ENCODE measurements around the gene MARVELD1.

Gene MARVELD1

GRCh38 chr10:97711640-97712572 is 1.6 kb upstream of the MARVELD1 start:
- H3K4me1 ChIP-seq (ENCODE audit: control insufficient read depth, insufficient read depth, low read length, poor library complexity, severe bottlenecking) = peaks cover 5% of the 10 kb centered on the region
- no peak for DNase-seq
- H3K27me3 ChIP-seq (replicated peaks; ENCODE audit: control insufficient read depth, insufficient read depth, low read length, poor library complexity, severe bottlenecking) = peaks cover 3% of the 10 kb centered on the region
- no peak overlapping the region for H3K4me3 ChIP-seq (ENCODE audit: insufficient read depth, low read depth, low read length, poor library complexity, severe bottlenecking)
- no peaks in the 10 kb centered on the region for H3K36me3 ChIP-seq (ENCODE audit: control insufficient read depth, insufficient read depth, low read length)
- H3K27ac ChIP-seq (ENCODE audit: insufficient read depth, low read length, poor library complexity, severe bottlenecking) = no peak overlapping the region
- no peaks in the 10 kb centered on the region for H3K9me3 ChIP-seq (ENCODE audit: control insufficient read depth, low read length)

- Histone ChIP-seq H3K4me1 (ENCODE audit: control insufficient read depth, insufficient read depth, low read length, poor library complexity, severe bottlenecking) (peaks cover 5% of the 10 kb centered on the region), H3K9me3 (ENCODE audit: control insufficient read depth, low read length) (no peaks in the 10 kb centered on the region)
Measured at GRCh38 chr10:97713826-97714400, 383 bp downstream of the MARVELD1 start.

GRCh38 chr10:97714401-97715258 is 1.1 kb downstream of the MARVELD1 start:
- H3K4me3 ChIP-seq (ENCODE audit: insufficient read depth, low read depth, low read length, poor library complexity, severe bottlenecking) = peak overlapping the region; percentile 83
- no peaks in the 10 kb centered on the region for H3K36me3 ChIP-seq (ENCODE audit: control insufficient read depth, insufficient read depth, low read length)
- H3K27ac ChIP-seq (ENCODE audit: insufficient read depth, low read length, poor library complexity, severe bottlenecking) = no peak overlapping the region
- DNase-seq = no peak
- no peaks in the 10 kb centered on the region for H3K9me3 ChIP-seq (ENCODE audit: control insufficient read depth, low read length)
- peaks cover 5% of the 10 kb centered on the region for H3K4me1 ChIP-seq (ENCODE audit: control insufficient read depth, insufficient read depth, low read length, poor library complexity, severe bottlenecking)
- H3K27me3 ChIP-seq (replicated peaks; ENCODE audit: control insufficient read depth, insufficient read depth, low read length, poor library complexity, severe bottlenecking) = no peaks in the 10 kb centered on the region

More at GRCh38 chr10:97713826-97714400, 383 bp downstream of the MARVELD1 start:
- no peak overlapping the region for H3K27ac ChIP-seq (ENCODE audit: insufficient read depth, low read length, poor library complexity, severe bottlenecking)
- H3K4me3 ChIP-seq (ENCODE audit: insufficient read depth, low read depth, low read length, poor library complexity, severe bottlenecking) = peak overlapping the region; percentile 83
- no peaks in the 10 kb centered on the region for H3K27me3 ChIP-seq (replicated peaks; ENCODE audit: control insufficient read depth, insufficient read depth, low read length, poor library complexity, severe bottlenecking)
- DNase-seq = peak; percentile 43 to 49 (median 46)
- H3K36me3 ChIP-seq (ENCODE audit: control insufficient read depth, insufficient read depth, low read length) = no peaks in the 10 kb centered on the region

GRCh38 chr10:97715259-97715874 is 1.8 kb downstream of the MARVELD1 start:
- H3K27ac ChIP-seq (ENCODE audit: insufficient read depth, low read length, poor library complexity, severe bottlenecking) = no peak overlapping the region
- no peak overlapping the region for H3K4me3 ChIP-seq (ENCODE audit: insufficient read depth, low read depth, low read length, poor library complexity, severe bottlenecking)
- peaks cover 5% of the 10 kb centered on the region for H3K4me1 ChIP-seq (ENCODE audit: control insufficient read depth, insufficient read depth, low read length, poor library complexity, severe bottlenecking)
- DNase-seq = no peak
- no peaks in the 10 kb centered on the region for H3K36me3 ChIP-seq (ENCODE audit: control insufficient read depth, insufficient read depth, low read length)
- no peaks in the 10 kb centered on the region for H3K9me3 ChIP-seq (ENCODE audit: control insufficient read depth, low read length)
- no peaks in the 10 kb centered on the region for H3K27me3 ChIP-seq (replicated peaks; ENCODE audit: control insufficient read depth, insufficient read depth, low read length, poor library complexity, severe bottlenecking)

GRCh38 chr10:97717627-97718026 is 4.1 kb downstream of the MARVELD1 start:
- H3K4me3 ChIP-seq (ENCODE audit: insufficient read depth, low read depth, low read length, poor library complexity, severe bottlenecking) = no peak overlapping the region
- H3K4me1 ChIP-seq (ENCODE audit: control insufficient read depth, insufficient read depth, low read length, poor library complexity, severe bottlenecking) = peaks cover 5% of the 10 kb centered on the region

GRCh38 chr10:97718178-97718577 is 4.6 kb downstream of the MARVELD1 start:
- no peak overlapping the region for H3K27ac ChIP-seq (ENCODE audit: insufficient read depth, low read length, poor library complexity, severe bottlenecking)
- DNase-seq = no peak
- H3K4me1 ChIP-seq (ENCODE audit: control insufficient read depth, insufficient read depth, low read length, poor library complexity, severe bottlenecking) = peaks cover 5% of the 10 kb centered on the region
- no peak overlapping the region for H3K4me3 ChIP-seq (ENCODE audit: insufficient read depth, low read depth, low read length, poor library complexity, severe bottlenecking)
- H3K9me3 ChIP-seq (ENCODE audit: control insufficient read depth, low read length) = no peaks in the 10 kb centered on the region
- H3K27me3 ChIP-seq (replicated peaks; ENCODE audit: control insufficient read depth, insufficient read depth, low read length, poor library complexity, severe bottlenecking) = no peaks in the 10 kb centered on the region
- no peaks in the 10 kb centered on the region for H3K36me3 ChIP-seq (ENCODE audit: control insufficient read depth, insufficient read depth, low read length)

More at GRCh38 chr10:97717627-97718026, 4.1 kb downstream of the MARVELD1 start:
- no peak for DNase-seq
- H3K27me3 ChIP-seq (replicated peaks; ENCODE audit: control insufficient read depth, insufficient read depth, low read length, poor library complexity, severe bottlenecking) = no peaks in the 10 kb centered on the region
- no peaks in the 10 kb centered on the region for H3K9me3 ChIP-seq (ENCODE audit: control insufficient read depth, low read length)
- H3K27ac ChIP-seq (ENCODE audit: insufficient read depth, low read length, poor library complexity, severe bottlenecking) = no peak overlapping the region
- H3K36me3 ChIP-seq (ENCODE audit: control insufficient read depth, insufficient read depth, low read length) = no peaks in the 10 kb centered on the region

GRCh38 chr10:97718659-97719142 is 5.2 kb downstream of the MARVELD1 start:
- H3K4me3 ChIP-seq (ENCODE audit: insufficient read depth, low read depth, low read length, poor library complexity, severe bottlenecking) = no peak overlapping the region
- H3K9me3 ChIP-seq (ENCODE audit: control insufficient read depth, low read length) = no peaks in the 10 kb centered on the region
- no peaks in the 10 kb centered on the region for H3K36me3 ChIP-seq (ENCODE audit: control insufficient read depth, insufficient read depth, low read length)
- DNase-seq = no peak
- no peaks in the 10 kb centered on the region for H3K27me3 ChIP-seq (replicated peaks; ENCODE audit: control insufficient read depth, insufficient read depth, low read length, poor library complexity, severe bottlenecking)
- H3K27ac ChIP-seq (ENCODE audit: insufficient read depth, low read length, poor library complexity, severe bottlenecking) = no peak overlapping the region
- H3K4me1 ChIP-seq (ENCODE audit: control insufficient read depth, insufficient read depth, low read length, poor library complexity, severe bottlenecking) = peaks cover 5% of the 10 kb centered on the region

GRCh38 chr10:97719602-97720001 is 6.1 kb downstream of the MARVELD1 start:
- Histone ChIP-seq H3K4me3 (ENCODE audit: insufficient read depth, low read depth, low read length, poor library complexity, severe bottlenecking) (no peak overlapping the region), H3K36me3 (ENCODE audit: control insufficient read depth, insufficient read depth, low read length) (no peaks in the 10 kb centered on the region), H3K27me3 (replicated peaks; ENCODE audit: control insufficient read depth, insufficient read depth, low read length, poor library complexity, severe bottlenecking) (no peaks in the 10 kb centered on the region), H3K27ac (ENCODE audit: insufficient read depth, low read length, poor library complexity, severe bottlenecking) (no peak overlapping the region), H3K9me3 (ENCODE audit: control insufficient read depth, low read length) (no peaks in the 10 kb centered on the region), H3K4me1 (ENCODE audit: control insufficient read depth, insufficient read depth, low read length, poor library complexity, severe bottlenecking) (peaks cover 2% of the 10 kb centered on the region)
- DNase-seq = no peak

Measured in effector memory CD4-positive, alpha-beta T cell (primary cell).